Right ventricle myocardium superior (tissue), 1 donor: ENCODE results near the gene MYH13. TPM values are rescaled to one million over a fixed set of nuclear protein-coding genes. Genes with fewer than 3 reads are reported as not detected.
A peak's percentile ranks its signal among the peaks of the same experiment; 100 is the strongest.

Source experiments
- ATAC-seq: fragments of 200-7000 bp; cut with Tn5 transposase; one replicate; pipeline ENCODE4 v1.9.1; 2020; ENCODE audit warnings: mild to moderate bottlenecking; ENCODE audit not compliant: poor library complexity
- DNase-seq: peaks from one replicate; pipeline ENCODE4 v3.0.0-alpha.2; 2020
- intact Hi-C: fragments of 100-400 bp; cut with DNase I; formaldehyde crosslinking; loops from one replicate; pipeline ENCODE4 v1.11.2; 2022
- long read RNA-seq: library from polyadenylated mRNA; unstranded; transcript quantifications from one replicate; pipeline ENCODE4 v2.0.0, GENCODE V29; 2021
- total RNA-seq: library from RNA; stranded (reverse); fragmentation: NEBNext Ultra II Directional; extraction: Animal tissue kit (Norgen Biotek cat#: 25700); gene quantifications from one replicate; pipeline ENCODE4 v1.2.1, GENCODE V29; 2021
- donor health status: DM: no; HTN: yes; CAD: no; lungs with severe emphysema.

The MYH13 gene
- not detected for total RNA-seq
- long read RNA-seq, result 0 reads

GRCh38 chr17:10372906-10373305, at the start of gene MYH13:
MYH13 (minus strand) TSS chr17:10373006; CDS start chr17:10364530, 8,476 bp downstream.
- intact Hi-C loops, result no loop called here
- DNase-seq (no peak), ATAC-seq (no peak)

- DNase-seq (no peak), ATAC-seq (no peak)
- intact Hi-C loops, result no loop called here
These were observed 49.2 kb upstream of the MYH13 start, which contains the start of gene MYH8 for GRCh38 chr17:10421900-10422542. MYH8 (minus strand) TSS chr17:10421950; CDS start chr17:10420227, 1,723 bp downstream.

GRCh38 chr17:10421211-10421610, 48.4 kb upstream of the MYH13 start:
- DNase-seq (no peak), ATAC-seq (no peak)
- intact Hi-C loops, result no loop called here

- ATAC-seq (no peak), DNase-seq (no peak)
- intact Hi-C loops, result no loop called here
These were observed 48.0 kb upstream of the MYH13 start for GRCh38 chr17:10420811-10421210.

GRCh38 chr17:10417431-10417830, 44.6 kb upstream of the MYH13 start:
- ATAC-seq (no peak), DNase-seq (no peak)
- intact Hi-C loops, result no loop called here

- DNase-seq (no peak), ATAC-seq (no peak)
- intact Hi-C loops, result no loop called here
These were observed 42.4 kb upstream of the MYH13 start for GRCh38 chr17:10415161-10415560.

GRCh38 chr17:10403589-10403988, 30.8 kb upstream of the MYH13 start:
- no peak for DNase-seq
- ATAC-seq, result no peak
- intact Hi-C loops, result no loop called here

GRCh38 chr17:10398352-10398751, 25.5 kb upstream of the MYH13 start:
- intact Hi-C loops, result no loop called here
- ATAC-seq (no peak), DNase-seq (no peak)

GRCh38 chr17:10396524-10397163, 23.8 kb upstream of the MYH13 start:
- ATAC-seq (no peak), DNase-seq (no peak)
- intact Hi-C loops, result no loop called here

GRCh38 chr17:10394201-10394887, 21.5 kb upstream of the MYH13 start:
- no peak for ATAC-seq
- no peak for DNase-seq
- intact Hi-C loops, result no loop called here

GRCh38 chr17:10392880-10393279, 20.1 kb upstream of the MYH13 start:
- intact Hi-C loops, result no loop called here
- no peak for ATAC-seq
- no peak for DNase-seq

GRCh38 chr17:10385871-10386270, 13.1 kb upstream of the MYH13 start:
- ATAC-seq (no peak), DNase-seq (no peak)
- intact Hi-C loops, result no loop called here

GRCh38 chr17:10384175-10384574, 11.4 kb upstream of the MYH13 start:
- intact Hi-C loops, result no loop called here
- DNase-seq (no peak), ATAC-seq (no peak)

- ATAC-seq (no peak), DNase-seq (no peak)
- intact Hi-C loops, result no loop called here
These were observed 8.0 kb upstream of the MYH13 start for GRCh38 chr17:10380631-10381408.

GRCh38 chr17:10370016-10370608, 2.7 kb downstream of the MYH13 start:
- ATAC-seq, result peak; percentile 43
- intact Hi-C loops, result no loop called here

GRCh38 chr17:10369239-10369638, 3.6 kb downstream of the MYH13 start:
- no peak for ATAC-seq
- intact Hi-C loops, result no loop called here
- DNase-seq, result no peak

More at GRCh38 chr17:10370016-10370608, 2.7 kb downstream of the MYH13 start:
- no peak for DNase-seq

- ATAC-seq, result no peak
- no peak for DNase-seq
- intact Hi-C loops, result no loop called here
These were observed 4.2 kb downstream of the MYH13 start for GRCh38 chr17:10368561-10368960.

- no peak for DNase-seq
- no peak for ATAC-seq
- intact Hi-C loops, result no loop called here
These were observed 12.2 kb downstream of the MYH13 start for GRCh38 chr17:10360578-10360977.

- intact Hi-C loops, result no loop called here
- DNase-seq (no peak), ATAC-seq (no peak)
These were observed 15.0 kb downstream of the MYH13 start for GRCh38 chr17:10357768-10358167.
